ENCODE results near the gene RNPC3. TPM values are rescaled to one million over a fixed set of nuclear protein-coding genes. Genes with fewer than 3 reads are reported as not detected.

RNPC3 gene
- total and polyA plus RNA-seq, 12 donors = 8.0 to 27.2 (median 21.3) TPM

GRCh38 chr1:103529746-103530145, 4.2 kb downstream of the RNPC3 start:
- Histone ChIP-seq H3K4me3 (no peak overlapping the region), H3K27me3 (no peaks in the 10 kb centered on the region), H3K36me3 (peaks cover 0 to 65% (median 6%) of the 10 kb centered on the region in 9 donors), H3K27ac (no peak overlapping the region), H3K4me1 (peaks cover 0 to 62% (median 38%) of the 10 kb centered on the region in 9 donors), H3K9me3 (no peaks in the 10 kb centered on the region)
- ATAC-seq (no peak), DNase-seq (no peak)
- intact Hi-C loops (cut with DNase I) = no loop called here
- 71 to 81% methylated on average over 8 of the region's 8 CpGs for WGBS, 2 donors
- TF ChIP-seq CTCF (IDR thresholded peaks at IDR 0.05) = no peak

- no peak for ATAC-seq
- no peak for TF ChIP-seq CTCF (IDR thresholded peaks at IDR 0.05)
- intact Hi-C loops (cut with DNase I) = no loop called here
- Histone ChIP-seq H3K9me3 (no peaks in the 10 kb centered on the region), H3K4me1 (peaks cover 0 to 16% (median 3%) of the 10 kb centered on the region in 9 donors), H3K27ac (no peak overlapping the region), H3K27me3 (no peaks in the 10 kb centered on the region), H3K36me3 (peaks cover 0 to 100% (median 82%) of the 10 kb centered on the region in 9 donors), H3K4me3 (no peak overlapping the region)
- WGBS, 2 donors = 97 to 98% methylated on average over 2 of the region's 2 CpGs
- DNase-seq = no peak
These were observed 12.7 kb downstream of the RNPC3 start for GRCh38 chr1:103538226-103538625.

- Histone ChIP-seq H3K36me3 (peaks cover 0 to 100% (median 74%) of the 10 kb centered on the region in 9 donors), H3K27ac (no peak overlapping the region), H3K4me3 (no peak overlapping the region), H3K4me1 (no peaks in the 10 kb centered on the region), H3K9me3 (no peaks in the 10 kb centered on the region), H3K27me3 (no peaks in the 10 kb centered on the region)
- TF ChIP-seq CTCF (IDR thresholded peaks at IDR 0.05) = no peak
- ATAC-seq = no peak
- no peak for DNase-seq
- 89 to 92% methylated on average over 3 of the region's 3 CpGs for WGBS, 2 donors
- intact Hi-C loops (cut with DNase I) = no loop called here
These were observed 15.9 kb downstream of the RNPC3 start for GRCh38 chr1:103541431-103541830.

GRCh38 chr1:103546496-103546895, 21.0 kb downstream of the RNPC3 start:
- intact Hi-C loops (cut with DNase I) = no loop called here
- Histone ChIP-seq H3K9me3 (no peaks in the 10 kb centered on the region), H3K27ac (no peak overlapping the region), H3K4me3 (no peak overlapping the region), H3K36me3 (peaks cover 0 to 100% (median 61%) of the 10 kb centered on the region in 9 donors), H3K4me1 (no peaks in the 10 kb centered on the region), H3K27me3 (no peaks in the 10 kb centered on the region)
- DNase-seq (no peak), ATAC-seq (no peak)
- 89 to 100% methylated on average over 1 of the region's 1 CpG for WGBS, 2 donors
- TF ChIP-seq CTCF (IDR thresholded peaks at IDR 0.05) = no peak

Data from heart right ventricle (tissue), 16 donors.